Colonic mucosa (tissue), 4 donors: ENCODE data around the gene EFR3B. TPM values are rescaled to one million over a fixed set of nuclear protein-coding genes. Genes with fewer than 3 reads are reported as not detected.

Source experiments
- DNase-seq: peaks from one replicate; pipeline ENCODE4 v3.0.0-alpha.2; 2020
- H3K27ac ChIP-seq: fragments of 200-600 bp; one replicate; pipeline ENCODE4 v1.8.0; 2021
- H3K27me3 ChIP-seq: fragments of 200-600 bp; one replicate; pipeline ENCODE4 v1.8.0; 2021
- H3K36me3 ChIP-seq: fragments of 200-600 bp; one replicate; pipeline ENCODE4 v1.8.0; 2021
- H3K4me1 ChIP-seq: fragments of 200-600 bp; one replicate; pipeline ENCODE4 v1.8.0; 2021; ENCODE audit warnings: mild to moderate bottlenecking
- H3K4me3 ChIP-seq: fragments of 200-600 bp; one replicate; pipeline ENCODE4 v1.8.0; 2021
- H3K9ac ChIP-seq, 2 donors: one replicate each; pipeline ENCODE4 v1.7.0; 2013; ENCODE audit warnings: control low read depth in 2 of 2, low read depth in 2 of 2, low read length in 2 of 2
- H3K9me3 ChIP-seq: fragments of 200-600 bp; one replicate; pipeline ENCODE4 v1.8.0; 2021
- intact Hi-C: fragments of 100-400 bp; cut with DNase I; formaldehyde crosslinking; loops from one replicate; pipeline ENCODE4 v1.14.1; 2022
- total RNA-seq, 2 donors: library from RNA; stranded (reverse); fragmentation: NEBNext Ultra II Directional in 1 of 2; extraction: Animal tissue kit (Norgen Biotek cat#: 25700) in 1 of 2; gene quantifications; one replicate each; pipeline ENCODE4 v1.2.1, GENCODE V29; 2021
- TF ChIP-seq, protein P1 (sequence below): fragments of 200-600 bp; IDR thresholded peaks from one replicate; pipeline ENCODE4 v1.8.0; 2022; ENCODE audit warnings: antibody characterized with exemption, mild to moderate bottlenecking
- donor health status: healthy.
- donor health status: DM: no; HTN: no; CAD: no.
- donor health status: DM: no; HTN: no; CAD: no.

The EFR3B gene
- total RNA-seq, 2 donors from 2014 or later = 1.7 to 1.8 TPM

DNA sequence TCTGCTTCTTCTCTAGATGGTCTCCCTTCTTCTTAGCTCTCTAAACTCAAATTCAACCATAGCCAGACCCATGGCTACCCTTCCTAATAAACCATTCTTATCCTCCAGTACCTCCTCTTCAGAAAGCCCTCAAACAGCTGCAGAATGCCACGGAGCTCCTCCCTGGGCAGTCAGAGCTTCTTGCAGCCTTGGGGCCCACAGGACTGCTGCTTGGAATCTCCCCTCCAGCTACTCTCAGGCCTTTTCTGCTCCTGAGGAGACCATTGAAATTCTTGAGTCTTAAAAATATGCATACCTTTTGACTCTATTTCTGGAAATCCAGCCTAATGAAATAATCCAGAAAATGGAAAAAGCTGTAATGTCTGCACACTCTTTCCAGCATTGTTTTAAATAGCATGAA lies 30.7 kb downstream of the EFR3B start:
- TF ChIP-seq, protein P1, sequence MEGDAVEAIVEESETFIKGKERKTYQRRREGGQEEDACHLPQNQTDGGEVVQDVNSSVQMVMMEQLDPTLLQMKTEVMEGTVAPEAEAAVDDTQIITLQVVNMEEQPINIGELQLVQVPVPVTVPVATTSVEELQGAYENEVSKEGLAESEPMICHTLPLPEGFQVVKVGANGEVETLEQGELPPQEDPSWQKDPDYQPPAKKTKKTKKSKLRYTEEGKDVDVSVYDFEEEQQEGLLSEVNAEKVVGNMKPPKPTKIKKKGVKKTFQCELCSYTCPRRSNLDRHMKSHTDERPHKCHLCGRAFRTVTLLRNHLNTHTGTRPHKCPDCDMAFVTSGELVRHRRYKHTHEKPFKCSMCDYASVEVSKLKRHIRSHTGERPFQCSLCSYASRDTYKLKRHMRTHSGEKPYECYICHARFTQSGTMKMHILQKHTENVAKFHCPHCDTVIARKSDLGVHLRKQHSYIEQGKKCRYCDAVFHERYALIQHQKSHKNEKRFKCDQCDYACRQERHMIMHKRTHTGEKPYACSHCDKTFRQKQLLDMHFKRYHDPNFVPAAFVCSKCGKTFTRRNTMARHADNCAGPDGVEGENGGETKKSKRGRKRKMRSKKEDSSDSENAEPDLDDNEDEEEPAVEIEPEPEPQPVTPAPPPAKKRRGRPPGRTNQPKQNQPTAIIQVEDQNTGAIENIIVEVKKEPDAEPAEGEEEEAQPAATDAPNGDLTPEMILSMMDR = no peak
- H3K36me3 ChIP-seq = no peaks in the 10 kb centered on the region
- no peaks in the 10 kb centered on the region for H3K9me3 ChIP-seq
- intact Hi-C loops = no loop called here
- no peaks in the 10 kb centered on the region for H3K27me3 ChIP-seq
- DNase-seq = no peak
- no peaks in the 10 kb centered on the region for H3K4me1 ChIP-seq
- H3K27ac ChIP-seq = no peak overlapping the region
- H3K9ac ChIP-seq = no peak overlapping the region
- no peak overlapping the region for H3K4me3 ChIP-seq

DNA sequence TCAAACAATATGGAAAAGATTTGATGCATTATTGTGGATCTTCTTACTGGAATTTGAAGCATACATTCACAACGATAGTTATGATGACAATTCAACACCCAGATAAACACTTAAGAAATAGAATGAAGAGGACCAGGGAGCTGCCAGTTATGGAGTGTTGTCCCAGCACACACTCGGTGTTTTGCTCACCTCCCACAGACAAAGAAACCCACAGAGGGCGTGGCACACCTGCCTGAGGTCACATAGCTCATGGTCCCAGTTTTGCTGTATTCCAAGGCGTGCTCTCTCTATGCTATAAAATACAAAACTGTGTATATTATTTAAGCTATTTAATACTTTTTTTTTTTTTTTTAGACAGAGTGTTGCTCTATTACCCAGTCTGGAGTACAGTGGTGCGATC lies 31.1 kb downstream of the EFR3B start:
- TF ChIP-seq, protein P1 = no peak
- no peaks in the 10 kb centered on the region for H3K36me3 ChIP-seq
- no peak overlapping the region for H3K4me3 ChIP-seq
- intact Hi-C loops = no loop called here
- H3K27ac ChIP-seq = no peak overlapping the region
- H3K9ac ChIP-seq = no peak overlapping the region
- no peaks in the 10 kb centered on the region for H3K9me3 ChIP-seq
- no peaks in the 10 kb centered on the region for H3K27me3 ChIP-seq
- no peaks in the 10 kb centered on the region for H3K4me1 ChIP-seq
- no peak for DNase-seq

DNA sequence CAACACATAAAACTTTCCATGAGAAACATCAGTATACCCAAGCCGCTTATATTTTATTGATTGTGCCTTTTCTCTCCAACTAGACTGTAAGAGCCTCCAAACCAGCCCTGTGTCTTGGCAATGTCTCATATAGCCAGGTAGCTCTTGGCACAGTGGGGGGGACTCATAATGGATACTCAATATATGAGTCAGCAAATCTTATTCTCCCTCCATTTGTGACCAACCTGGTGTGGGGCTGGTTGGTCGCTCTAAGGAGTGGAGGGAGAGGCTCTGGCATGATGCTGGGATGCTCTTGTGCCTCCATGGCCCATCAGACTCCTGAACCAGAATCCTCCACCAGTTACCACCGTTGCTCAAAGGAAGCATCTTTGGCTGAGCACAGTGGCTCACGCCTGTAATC lies 32.0 kb downstream of the EFR3B start:
- no peak overlapping the region for H3K9ac ChIP-seq
- no peak for DNase-seq
- H3K27ac ChIP-seq = no peak overlapping the region
- TF ChIP-seq, protein P1 = no peak
- no peaks in the 10 kb centered on the region for H3K27me3 ChIP-seq
- H3K36me3 ChIP-seq = no peaks in the 10 kb centered on the region
- H3K9me3 ChIP-seq = no peaks in the 10 kb centered on the region
- intact Hi-C loops = no loop called here
- no peak overlapping the region for H3K4me3 ChIP-seq
- no peaks in the 10 kb centered on the region for H3K4me1 ChIP-seq

DNA sequence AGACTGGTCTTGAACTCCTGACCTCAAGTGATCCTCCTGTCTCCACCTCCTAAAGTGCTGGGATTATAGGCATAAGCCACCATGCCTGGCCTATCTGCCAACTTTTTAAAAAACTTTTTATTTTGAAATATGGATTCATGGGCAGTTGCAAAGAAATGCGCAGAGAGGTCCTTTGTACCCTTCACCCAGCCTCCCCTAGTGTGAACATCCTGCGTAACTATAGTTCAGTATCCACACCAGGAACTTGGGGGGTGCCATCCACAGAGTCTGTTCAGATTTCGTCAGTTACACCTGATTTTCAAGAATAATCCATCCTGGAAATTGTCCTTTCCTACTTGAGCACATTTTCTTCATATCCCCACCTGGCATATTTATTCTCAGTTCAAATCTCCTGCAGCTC lies 33.0 kb downstream of the EFR3B start:
- H3K27ac ChIP-seq = no peak overlapping the region
- no peaks in the 10 kb centered on the region for H3K9me3 ChIP-seq
- no peaks in the 10 kb centered on the region for H3K27me3 ChIP-seq
- TF ChIP-seq, protein P1 = no peak
- no peak for DNase-seq
- no peaks in the 10 kb centered on the region for H3K4me1 ChIP-seq
- no peaks in the 10 kb centered on the region for H3K36me3 ChIP-seq
- H3K9ac ChIP-seq = no peak overlapping the region
- no peak overlapping the region for H3K4me3 ChIP-seq
- intact Hi-C loops = no loop called here

DNA sequence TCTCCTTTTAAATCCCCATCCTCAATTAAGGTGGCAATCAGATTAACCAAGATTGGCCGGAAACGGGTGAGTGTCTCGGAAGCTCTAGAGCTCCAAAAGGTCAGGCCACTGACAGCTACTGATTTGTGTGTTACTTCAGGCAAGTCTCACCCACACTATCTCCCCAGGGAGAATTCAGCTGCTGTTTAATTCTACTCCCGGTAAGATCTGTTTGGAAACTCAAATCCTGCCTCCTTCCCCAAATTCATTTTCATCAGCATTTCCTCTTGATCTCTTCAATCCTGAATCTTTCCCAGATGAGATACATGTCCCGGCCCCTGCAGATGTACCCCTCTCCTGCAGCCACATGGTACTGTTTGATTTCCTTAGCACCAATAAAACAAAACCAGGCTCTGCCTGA lies 34.9 kb downstream of the EFR3B start:
- Histone ChIP-seq H3K27me3 (no peaks in the 10 kb centered on the region), H3K4me3 (no peak overlapping the region), H3K9me3 (no peaks in the 10 kb centered on the region), H3K4me1 (no peaks in the 10 kb centered on the region), H3K36me3 (no peaks in the 10 kb centered on the region), H3K9ac (no peak overlapping the region), H3K27ac (no peak overlapping the region)
- intact Hi-C loops = no loop called here
- no peak for DNase-seq
- TF ChIP-seq, protein P1 = no peak

DNA sequence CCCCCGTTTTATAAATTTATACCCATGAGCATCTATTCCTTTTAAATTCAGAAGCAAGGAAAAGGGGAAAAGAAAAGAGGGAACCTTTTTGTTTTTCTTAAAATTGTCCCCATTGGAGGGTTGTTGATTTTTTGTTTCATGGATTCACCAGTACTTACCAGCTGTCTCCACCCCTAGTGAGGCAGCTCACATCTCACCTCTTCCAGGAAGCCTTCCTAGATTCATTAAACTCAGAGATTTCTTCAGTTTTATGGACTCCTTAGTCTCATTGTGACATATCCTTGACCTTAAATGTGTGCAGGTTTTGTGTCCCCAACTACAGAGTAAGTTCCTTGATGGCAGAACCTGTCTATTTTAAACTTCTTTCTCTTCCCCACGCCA lies 35.9 kb downstream of the EFR3B start:
- TF ChIP-seq, protein P1 = no peak
- no peak for DNase-seq
- no peak overlapping the region for H3K4me3 ChIP-seq
- H3K36me3 ChIP-seq = no peaks in the 10 kb centered on the region
- no peaks in the 10 kb centered on the region for H3K27me3 ChIP-seq
- no peaks in the 10 kb centered on the region for H3K9me3 ChIP-seq
- no peak overlapping the region for H3K9ac ChIP-seq
- no peak overlapping the region for H3K27ac ChIP-seq
- intact Hi-C loops = no loop called here
- no peaks in the 10 kb centered on the region for H3K4me1 ChIP-seq
